Endothelial cell (in vitro differentiated cells): Measurements from ENCODE around the gene CENPH. TPM values are rescaled to one million over a fixed set of nuclear protein-coding genes. Genes with fewer than 3 reads are reported as not detected.
"Not testable (repeated sequence)": the region's sequence is repeated elsewhere in the genome, so short reads cannot be mapped to it uniquely, and the experiment has no call there.

Experiments used
- DNase-seq: peaks from one replicate; pipeline ENCODE4 v3.0.0; 2021; ENCODE audit warnings: low spot score
- H3K27ac Mint-ChIP-seq: one replicate; pipeline ENCODE4 v1.8.0; 2021; ENCODE audit warnings: mixed read lengths, inconsistent platforms; ENCODE audit not compliant: unreplicated experiment
- H3K27me3 Mint-ChIP-seq: one replicate; pipeline ENCODE4 v1.8.0; 2021; ENCODE audit warnings: mild to moderate bottlenecking, moderate library complexity, mixed read lengths, inconsistent platforms; ENCODE audit not compliant: unreplicated experiment
- H3K36me3 Mint-ChIP-seq: one replicate; pipeline ENCODE4 v1.8.0; 2021; ENCODE audit warnings: mild to moderate bottlenecking, low read depth, mixed read lengths, inconsistent platforms; ENCODE audit not compliant: unreplicated experiment
- H3K4me1 Mint-ChIP-seq: one replicate; pipeline ENCODE4 v1.8.0; 2021; ENCODE audit warnings: mild to moderate bottlenecking, mixed read lengths, inconsistent platforms; ENCODE audit not compliant: unreplicated experiment
- H3K4me3 Mint-ChIP-seq: one replicate; pipeline ENCODE4 v1.8.0; 2021; ENCODE audit warnings: mild to moderate bottlenecking, mixed read lengths, inconsistent platforms; ENCODE audit not compliant: unreplicated experiment
- H3K9me3 Mint-ChIP-seq: one replicate; pipeline ENCODE4 v1.8.0; 2021; ENCODE audit warnings: mixed read lengths, inconsistent platforms; ENCODE audit not compliant: unreplicated experiment
- CTCF ChIP-seq: fragments of 200-600 bp; sonication (generic); IDR thresholded peaks from one replicate; pipeline ENCODE4 v1.5.0; 2021; ENCODE audit warnings: antibody characterized with exemption; ENCODE audit not compliant: unreplicated experiment
- total RNA-seq: library from RNA; stranded (reverse); fragmentation: NEBNext Ultra II Directional; extraction: Animal tissue kit (Norgen Biotek cat#: 25700); gene quantifications from one replicate; pipeline ENCODE4 v1.2.1, GENCODE V29; 2021; ENCODE audit not compliant: unreplicated experiment

The CENPH gene
- total RNA-seq, 1 donor from 2014 or later = 13.1 TPM

GRCh38 chr5:69225860-69226259, 36.5 kb downstream of the CENPH start:
- Mint-ChIP-seq H3K36me3 (peaks cover 6% of the 10 kb centered on the region), H3K9me3 (no peaks in the 10 kb centered on the region), H3K4me3 (no peak overlapping the region), H3K27ac (no peak overlapping the region), H3K27me3 (peaks cover 2% of the 10 kb centered on the region), H3K4me1 (no peaks in the 10 kb centered on the region)
- no peak for TF ChIP-seq CTCF
- DNase-seq = no peak

GRCh38 chr5:69230181-69230580, 40.8 kb downstream of the CENPH start:
- Mint-ChIP-seq H3K9me3 (no peaks in the 10 kb centered on the region), H3K4me3 (no peak overlapping the region), H3K27ac (no peak overlapping the region), H3K4me1 (peaks cover 4% of the 10 kb centered on the region), H3K36me3 (no peaks in the 10 kb centered on the region), H3K27me3 (peaks cover 2% of the 10 kb centered on the region)
- no peak for DNase-seq
- no peak for TF ChIP-seq CTCF

GRCh38 chr5:69231281-69231680, 41.9 kb downstream of the CENPH start:
- no peaks in the 10 kb centered on the region for H3K36me3 Mint-ChIP-seq
- H3K27ac Mint-ChIP-seq = no peak overlapping the region
- no peak overlapping the region for H3K4me3 Mint-ChIP-seq
- TF ChIP-seq CTCF = no peak
- H3K4me1 Mint-ChIP-seq = peaks cover 7% of the 10 kb centered on the region
- DNase-seq = no peak
- H3K9me3 Mint-ChIP-seq = no peaks in the 10 kb centered on the region
- peaks cover 2% of the 10 kb centered on the region for H3K27me3 Mint-ChIP-seq

- no peak for TF ChIP-seq CTCF
- no peaks in the 10 kb centered on the region for H3K9me3 Mint-ChIP-seq
- no peak overlapping the region for H3K4me3 Mint-ChIP-seq
- H3K27ac Mint-ChIP-seq = no peak overlapping the region
- DNase-seq = no peak
- H3K36me3 Mint-ChIP-seq = no peaks in the 10 kb centered on the region
- peaks cover 2% of the 10 kb centered on the region for H3K27me3 Mint-ChIP-seq
- H3K4me1 Mint-ChIP-seq = peaks cover 8% of the 10 kb centered on the region
Measured at GRCh38 chr5:69231851-69232250, 42.5 kb downstream of the CENPH start.

GRCh38 chr5:69234457-69235268, 45.3 kb downstream of the CENPH start, which contains the start of gene CDK7:
Gene CDK7 (plus strand): TSS chr5:69234886. CDS start chr5:69234976, 90 bp downstream.
- peak within 1 kb of the TSS; percentile 99 for H3K4me3 Mint-ChIP-seq
- no peaks in the 10 kb centered on the region for H3K36me3 Mint-ChIP-seq
- peaks cover 14% of the 10 kb centered on the region for H3K4me1 Mint-ChIP-seq
- peak within 1 kb of the TSS; percentile 89 for H3K27ac Mint-ChIP-seq
- DNase-seq = peak; percentile 84
- peaks cover 2% of the 10 kb centered on the region for H3K27me3 Mint-ChIP-seq
- TF ChIP-seq CTCF = no peak
- no peaks in the 10 kb centered on the region for H3K9me3 Mint-ChIP-seq

GRCh38 chr5:69236733-69237132, 47.4 kb downstream of the CENPH start:
- H3K27ac Mint-ChIP-seq, H3K36me3 Mint-ChIP-seq, H3K27me3 Mint-ChIP-seq, DNase-seq, H3K9me3 Mint-ChIP-seq: not testable (repeated sequence)
- Mint-ChIP-seq H3K4me3 (peak overlapping the region; percentile 20), H3K4me1 (peaks cover 14% of the 10 kb centered on the region)
